ENCODE results near the gene NOL7. TPM values are rescaled to one million over a fixed set of nuclear protein-coding genes. Genes with fewer than 3 reads are reported as not detected.
A peak's percentile ranks its signal among the peaks of the same experiment; 100 is the strongest.

Gene NOL7
- total and polyA plus RNA-seq, 9 of the 15 experiments (the other 6 are each of a cell fraction or from before 2014, with no cell fraction given): 19.4 to 235 (median 157) TPM

DNA sequence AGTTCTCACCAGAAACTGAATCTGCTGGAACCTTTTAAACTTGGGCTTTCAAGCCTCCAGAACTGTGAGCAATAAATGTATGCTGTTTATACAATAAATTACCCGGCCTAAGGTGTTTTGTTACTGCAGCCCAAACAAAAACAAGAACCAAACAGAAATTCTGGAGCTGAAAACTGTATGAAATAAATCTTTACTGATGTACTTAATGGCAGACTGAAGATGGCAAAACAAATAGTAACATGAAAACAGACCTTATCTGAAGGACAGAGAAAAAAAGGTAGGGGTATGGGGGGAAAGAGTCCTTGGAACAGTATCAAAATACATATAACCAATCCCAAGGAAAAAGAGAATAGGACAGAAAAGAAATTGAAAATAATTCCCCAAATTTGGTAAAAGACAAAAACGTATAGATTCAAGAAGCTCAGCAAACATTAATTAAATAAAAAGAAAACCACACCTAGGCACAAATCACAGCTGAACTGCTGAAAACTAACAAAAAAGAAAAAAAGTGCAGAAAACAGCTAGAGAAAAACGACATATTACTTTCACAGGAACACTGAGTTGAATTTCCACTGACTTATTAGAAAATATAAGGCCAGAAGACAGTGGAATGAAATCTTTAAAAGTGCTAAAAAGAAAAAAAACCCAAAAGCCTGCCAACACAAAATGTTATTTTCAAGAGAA lies 47.7 kb downstream of the NOL7 start (continued):
- TF ChIP-seq ZBTB11 (CRISPR knock-in tag; IDR thresholded peaks at IDR 0.05) (no peak), KDM5B (IDR thresholded peaks at IDR 0.05; ENCODE audit: insufficient replicate concordance, low read depth, low read length) (no peak), ZNF77 (CRISPR knock-in tag; IDR thresholded peaks at IDR 0.05) (no peak), PCBP2 (IDR thresholded peaks at IDR 0.05; ENCODE audit: low read depth, low read length, poor library complexity, severe bottlenecking) (no peak), ZBTB1 (CRISPR knock-in tag; IDR thresholded peaks at IDR 0.05; ENCODE audit: borderline replicate concordance, low read depth) (no peak), DDX20 (tag; IDR thresholded peaks at IDR 0.05; ENCODE audit: low read depth) (no peak)
- TF ChIP-seq, protein P1, sequence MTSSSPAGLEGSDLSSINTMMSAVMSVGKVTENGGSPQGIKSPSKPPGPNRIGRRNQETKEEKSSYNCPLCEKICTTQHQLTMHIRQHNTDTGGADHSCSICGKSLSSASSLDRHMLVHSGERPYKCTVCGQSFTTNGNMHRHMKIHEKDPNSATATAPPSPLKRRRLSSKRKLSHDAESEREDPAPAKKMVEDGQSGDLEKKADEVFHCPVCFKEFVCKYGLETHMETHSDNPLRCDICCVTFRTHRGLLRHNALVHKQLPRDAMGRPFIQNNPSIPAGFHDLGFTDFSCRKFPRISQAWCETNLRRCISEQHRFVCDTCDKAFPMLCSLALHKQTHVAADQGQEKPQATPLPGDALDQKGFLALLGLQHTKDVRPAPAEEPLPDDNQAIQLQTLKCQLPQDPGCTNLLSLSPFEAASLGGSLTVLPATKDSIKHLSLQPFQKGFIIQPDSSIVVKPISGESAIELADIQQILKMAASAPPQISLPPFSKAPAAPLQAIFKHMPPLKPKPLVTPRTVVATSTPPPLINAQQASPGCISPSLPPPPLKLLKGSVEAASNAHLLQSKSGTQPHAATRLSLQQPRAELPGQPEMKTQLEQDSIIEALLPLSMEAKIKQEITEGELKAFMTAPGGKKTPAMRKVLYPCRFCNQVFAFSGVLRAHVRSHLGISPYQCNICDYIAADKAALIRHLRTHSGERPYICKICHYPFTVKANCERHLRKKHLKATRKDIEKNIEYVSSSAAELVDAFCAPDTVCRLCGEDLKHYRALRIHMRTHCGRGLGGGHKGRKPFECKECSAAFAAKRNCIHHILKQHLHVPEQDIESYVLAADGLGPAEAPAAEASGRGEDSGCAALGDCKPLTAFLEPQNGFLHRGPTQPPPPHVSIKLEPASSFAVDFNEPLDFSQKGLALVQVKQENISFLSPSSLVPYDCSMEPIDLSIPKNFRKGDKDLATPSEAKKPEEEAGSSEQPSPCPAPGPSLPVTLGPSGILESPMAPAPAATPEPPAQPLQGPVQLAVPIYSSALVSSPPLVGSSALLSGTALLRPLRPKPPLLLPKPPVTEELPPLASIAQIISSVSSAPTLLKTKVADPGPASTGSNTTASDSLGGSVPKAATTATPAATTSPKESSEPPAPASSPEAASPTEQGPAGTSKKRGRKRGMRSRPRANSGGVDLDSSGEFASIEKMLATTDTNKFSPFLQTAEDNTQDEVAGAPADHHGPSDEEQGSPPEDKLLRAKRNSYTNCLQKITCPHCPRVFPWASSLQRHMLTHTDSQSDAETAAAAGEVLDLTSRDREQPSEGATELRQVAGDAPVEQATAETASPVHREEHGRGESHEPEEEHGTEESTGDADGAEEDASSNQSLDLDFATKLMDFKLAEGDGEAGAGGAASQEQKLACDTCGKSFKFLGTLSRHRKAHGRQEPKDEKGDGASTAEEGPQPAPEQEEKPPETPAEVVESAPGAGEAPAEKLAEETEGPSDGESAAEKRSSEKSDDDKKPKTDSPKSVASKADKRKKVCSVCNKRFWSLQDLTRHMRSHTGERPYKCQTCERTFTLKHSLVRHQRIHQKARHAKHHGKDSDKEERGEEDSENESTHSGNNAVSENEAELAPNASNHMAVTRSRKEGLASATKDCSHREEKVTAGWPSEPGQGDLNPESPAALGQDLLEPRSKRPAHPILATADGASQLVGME (CRISPR knock-in tag; IDR thresholded peaks at IDR 0.05): no peak
- TF ChIP-seq, protein P2, sequence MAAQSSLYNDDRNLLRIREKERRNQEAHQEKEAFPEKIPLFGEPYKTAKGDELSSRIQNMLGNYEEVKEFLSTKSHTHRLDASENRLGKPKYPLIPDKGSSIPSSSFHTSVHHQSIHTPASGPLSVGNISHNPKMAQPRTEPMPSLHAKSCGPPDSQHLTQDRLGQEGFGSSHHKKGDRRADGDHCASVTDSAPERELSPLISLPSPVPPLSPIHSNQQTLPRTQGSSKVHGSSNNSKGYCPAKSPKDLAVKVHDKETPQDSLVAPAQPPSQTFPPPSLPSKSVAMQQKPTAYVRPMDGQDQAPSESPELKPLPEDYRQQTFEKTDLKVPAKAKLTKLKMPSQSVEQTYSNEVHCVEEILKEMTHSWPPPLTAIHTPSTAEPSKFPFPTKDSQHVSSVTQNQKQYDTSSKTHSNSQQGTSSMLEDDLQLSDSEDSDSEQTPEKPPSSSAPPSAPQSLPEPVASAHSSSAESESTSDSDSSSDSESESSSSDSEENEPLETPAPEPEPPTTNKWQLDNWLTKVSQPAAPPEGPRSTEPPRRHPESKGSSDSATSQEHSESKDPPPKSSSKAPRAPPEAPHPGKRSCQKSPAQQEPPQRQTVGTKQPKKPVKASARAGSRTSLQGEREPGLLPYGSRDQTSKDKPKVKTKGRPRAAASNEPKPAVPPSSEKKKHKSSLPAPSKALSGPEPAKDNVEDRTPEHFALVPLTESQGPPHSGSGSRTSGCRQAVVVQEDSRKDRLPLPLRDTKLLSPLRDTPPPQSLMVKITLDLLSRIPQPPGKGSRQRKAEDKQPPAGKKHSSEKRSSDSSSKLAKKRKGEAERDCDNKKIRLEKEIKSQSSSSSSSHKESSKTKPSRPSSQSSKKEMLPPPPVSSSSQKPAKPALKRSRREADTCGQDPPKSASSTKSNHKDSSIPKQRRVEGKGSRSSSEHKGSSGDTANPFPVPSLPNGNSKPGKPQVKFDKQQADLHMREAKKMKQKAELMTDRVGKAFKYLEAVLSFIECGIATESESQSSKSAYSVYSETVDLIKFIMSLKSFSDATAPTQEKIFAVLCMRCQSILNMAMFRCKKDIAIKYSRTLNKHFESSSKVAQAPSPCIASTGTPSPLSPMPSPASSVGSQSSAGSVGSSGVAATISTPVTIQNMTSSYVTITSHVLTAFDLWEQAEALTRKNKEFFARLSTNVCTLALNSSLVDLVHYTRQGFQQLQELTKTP (IDR thresholded peaks at IDR 0.05; ENCODE audit: low read depth in 1 of 2, partially characterized antibody in 2 of 2): peak in 1 of 2 experiments; percentile 36
